ENCODE results near the gene LONP2.
"Not testable (repeated sequence)": the region's sequence is repeated elsewhere in the genome, so short reads cannot be mapped to it uniquely, and the experiment has no call there.

The LONP2 gene

GRCh38 chr16:48292452-48292851 is 48.4 kb downstream of the LONP2 start:
- H3K36me3 Mint-ChIP-seq (ENCODE audit: low read depth): peaks cover 45% of the 10 kb centered on the region
- H3K9me3 Mint-ChIP-seq: no peaks in the 10 kb centered on the region
- DNase-seq: no peak
- H3K4me3 Mint-ChIP-seq: no peak overlapping the region
- H3K27me3 Mint-ChIP-seq: no peaks in the 10 kb centered on the region
- no peak for ATAC-seq
- no peak overlapping the region for H3K27ac Mint-ChIP-seq
- no peaks in the 10 kb centered on the region for H3K4me1 Mint-ChIP-seq

DNA sequence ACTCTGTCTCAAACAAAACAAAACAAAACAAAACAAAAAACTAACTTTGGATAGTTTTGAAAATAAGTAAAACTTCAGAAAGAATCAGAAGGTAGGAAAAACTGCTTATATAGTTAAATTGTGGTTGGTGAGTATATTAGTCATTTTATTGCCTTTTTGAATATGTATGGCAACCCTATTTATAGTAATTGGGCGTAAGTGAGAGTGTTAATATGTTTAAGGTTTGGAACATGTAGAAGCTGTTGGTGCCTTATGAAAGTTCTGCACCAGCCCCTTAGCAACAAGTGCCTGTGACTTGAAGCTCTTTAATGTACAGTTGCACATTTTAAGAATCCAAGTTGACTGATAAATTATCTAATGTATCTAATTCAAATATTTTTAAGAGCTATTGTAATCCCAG is 50.6 kb downstream of the LONP2 start:
- H3K36me3 Mint-ChIP-seq (ENCODE audit: low read depth): peaks cover 41% of the 10 kb centered on the region
- H3K4me1 Mint-ChIP-seq: no peaks in the 10 kb centered on the region
- ATAC-seq: no peak
- H3K27ac Mint-ChIP-seq: no peak overlapping the region
- H3K27me3 Mint-ChIP-seq: no peaks in the 10 kb centered on the region
- no peaks in the 10 kb centered on the region for H3K9me3 Mint-ChIP-seq
- no peak overlapping the region for H3K4me3 Mint-ChIP-seq
- no peak for DNase-seq

DNA sequence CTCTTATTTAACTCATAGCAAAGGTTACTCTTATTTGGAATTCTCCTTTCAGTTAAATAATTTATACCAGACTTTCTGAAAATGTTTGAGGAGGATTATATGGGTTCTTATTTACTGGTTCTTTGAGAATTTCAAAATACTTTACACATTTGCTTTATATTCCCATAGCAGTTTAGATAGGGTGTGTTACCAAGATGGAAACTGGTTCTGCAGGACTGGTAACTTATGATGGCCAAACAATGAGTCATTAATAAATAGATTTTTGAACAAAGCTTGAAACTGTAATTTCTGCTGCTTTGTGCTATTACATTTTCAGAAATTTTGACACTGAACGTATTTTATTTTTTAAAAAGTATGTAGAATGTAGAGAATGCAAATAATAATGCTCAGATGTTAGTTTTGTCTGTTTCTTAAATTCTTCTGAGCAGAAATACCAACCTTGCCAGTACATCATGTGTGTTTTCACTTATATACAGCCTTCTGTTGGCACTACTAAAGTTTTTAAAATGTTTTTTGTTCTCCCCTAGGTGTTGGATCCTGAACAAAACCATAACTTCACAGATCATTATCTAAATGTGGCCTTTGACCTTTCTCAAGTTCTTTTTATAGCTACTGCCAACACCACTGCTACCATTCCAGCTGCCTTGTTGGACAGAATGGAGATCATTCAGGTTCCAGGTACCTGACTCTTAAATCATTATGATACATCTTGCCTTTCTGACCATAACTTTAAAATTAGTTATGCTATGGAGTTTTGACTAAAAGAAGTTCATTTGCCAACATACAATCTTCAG is 51.6 kb downstream of the LONP2 start:
- H3K9me3 Mint-ChIP-seq: no peaks in the 10 kb centered on the region
- DNase-seq (no peak), ATAC-seq (no peak)
- no peak overlapping the region for H3K4me3 Mint-ChIP-seq
- H3K36me3 Mint-ChIP-seq (ENCODE audit: low read depth): peaks cover 38% of the 10 kb centered on the region
- H3K4me1 Mint-ChIP-seq: no peaks in the 10 kb centered on the region
- H3K27me3 Mint-ChIP-seq: no peaks in the 10 kb centered on the region
- H3K27ac Mint-ChIP-seq: no peak overlapping the region

GRCh38 chr16:48299471-48299870 is 55.4 kb downstream of the LONP2 start:
- Mint-ChIP-seq H3K27ac (no peak overlapping the region), H3K36me3 (ENCODE audit: low read depth) (peaks cover 38% of the 10 kb centered on the region), H3K4me1 (no peaks in the 10 kb centered on the region), H3K27me3 (no peaks in the 10 kb centered on the region), H3K4me3 (no peak overlapping the region), H3K9me3 (no peaks in the 10 kb centered on the region)
- ATAC-seq: no peak
- DNase-seq: no peak

GRCh38 chr16:48300391-48300856 is 56.3 kb downstream of the LONP2 start:
- Mint-ChIP-seq H3K4me3 (no peak overlapping the region), H3K27ac (peak overlapping the region; percentile 2), H3K27me3 (no peaks in the 10 kb centered on the region), H3K4me1 (no peaks in the 10 kb centered on the region), H3K36me3 (ENCODE audit: low read depth) (peaks cover 43% of the 10 kb centered on the region), H3K9me3 (no peaks in the 10 kb centered on the region)
- DNase-seq (no peak), ATAC-seq (no peak)

- peaks cover 84% of the 10 kb centered on the region for H3K36me3 Mint-ChIP-seq (ENCODE audit: low read depth)
Measured at GRCh38 chr16:48308535-48308934, 64.4 kb downstream of the LONP2 start.

GRCh38 chr16:48310908-48311641 is 67.0 kb downstream of the LONP2 start:
- no peaks in the 10 kb centered on the region for H3K4me1 Mint-ChIP-seq
- no peak for DNase-seq
- peaks cover 88% of the 10 kb centered on the region for H3K36me3 Mint-ChIP-seq (ENCODE audit: low read depth)
- peaks cover 45% of the 10 kb centered on the region for H3K9me3 Mint-ChIP-seq
- no peak overlapping the region for H3K27ac Mint-ChIP-seq
- no peak overlapping the region for H3K4me3 Mint-ChIP-seq
- ATAC-seq: no peak
- H3K27me3 Mint-ChIP-seq: no peaks in the 10 kb centered on the region

More at GRCh38 chr16:48308535-48308934, 64.4 kb downstream of the LONP2 start:
- H3K4me3 Mint-ChIP-seq: no peak overlapping the region
- no peak overlapping the region for H3K27ac Mint-ChIP-seq
- H3K4me1 Mint-ChIP-seq: no peaks in the 10 kb centered on the region
- ATAC-seq (no peak), DNase-seq (no peak)
- H3K27me3 Mint-ChIP-seq: no peaks in the 10 kb centered on the region
- peaks cover 39% of the 10 kb centered on the region for H3K9me3 Mint-ChIP-seq

GRCh38 chr16:48313905-48314304 is 69.8 kb downstream of the LONP2 start:
- not testable (repeated sequence) for H3K27me3 Mint-ChIP-seq, H3K4me3 Mint-ChIP-seq, H3K27ac Mint-ChIP-seq, DNase-seq, ATAC-seq
- Mint-ChIP-seq H3K36me3 (ENCODE audit: low read depth) (peaks cover 75% of the 10 kb centered on the region), H3K4me1 (peaks cover 18% of the 10 kb centered on the region), H3K9me3 (peaks cover 29% of the 10 kb centered on the region)

- Mint-ChIP-seq H3K4me3 (no peak overlapping the region), H3K9me3 (peaks cover 20% of the 10 kb centered on the region), H3K36me3 (ENCODE audit: low read depth) (peaks cover 49% of the 10 kb centered on the region), H3K4me1 (peaks cover 32% of the 10 kb centered on the region), H3K27ac (no peak overlapping the region), H3K27me3 (no peaks in the 10 kb centered on the region)
- ATAC-seq (no peak), DNase-seq (no peak)
Measured at GRCh38 chr16:48317026-48317425, 72.9 kb downstream of the LONP2 start.

- H3K27ac Mint-ChIP-seq: peak overlapping the region; percentile 76
- peaks cover 45% of the 10 kb centered on the region for H3K36me3 Mint-ChIP-seq (ENCODE audit: low read depth)
- peak; percentile 80 for ATAC-seq
- peaks cover 12% of the 10 kb centered on the region for H3K9me3 Mint-ChIP-seq
- no peaks in the 10 kb centered on the region for H3K27me3 Mint-ChIP-seq
- peak; percentile 25 for DNase-seq
- H3K4me1 Mint-ChIP-seq: peaks cover 32% of the 10 kb centered on the region
- H3K4me3 Mint-ChIP-seq: peak overlapping the region; percentile 31
Measured at GRCh38 chr16:48317614-48318315, 73.7 kb downstream of the LONP2 start.

- Mint-ChIP-seq H3K27ac (peak overlapping the region; percentile 59), H3K27me3 (no peaks in the 10 kb centered on the region), H3K4me3 (peak overlapping the region; percentile 36), H3K9me3 (peaks cover 5% of the 10 kb centered on the region), H3K36me3 (ENCODE audit: low read depth) (peaks cover 38% of the 10 kb centered on the region), H3K4me1 (peaks cover 32% of the 10 kb centered on the region)
- ATAC-seq (peak; percentile 31), DNase-seq (no peak)
Measured at GRCh38 chr16:48318630-48319029, 74.5 kb downstream of the LONP2 start.

- Mint-ChIP-seq H3K4me3 (no peak overlapping the region), H3K9me3 (no peaks in the 10 kb centered on the region), H3K36me3 (ENCODE audit: low read depth) (peaks cover 31% of the 10 kb centered on the region), H3K4me1 (peaks cover 32% of the 10 kb centered on the region), H3K27me3 (no peaks in the 10 kb centered on the region), H3K27ac (no peak overlapping the region)
- DNase-seq: no peak
- peak; percentile 82 for ATAC-seq
Measured at GRCh38 chr16:48321317-48322036, 77.4 kb downstream of the LONP2 start.

DNA sequence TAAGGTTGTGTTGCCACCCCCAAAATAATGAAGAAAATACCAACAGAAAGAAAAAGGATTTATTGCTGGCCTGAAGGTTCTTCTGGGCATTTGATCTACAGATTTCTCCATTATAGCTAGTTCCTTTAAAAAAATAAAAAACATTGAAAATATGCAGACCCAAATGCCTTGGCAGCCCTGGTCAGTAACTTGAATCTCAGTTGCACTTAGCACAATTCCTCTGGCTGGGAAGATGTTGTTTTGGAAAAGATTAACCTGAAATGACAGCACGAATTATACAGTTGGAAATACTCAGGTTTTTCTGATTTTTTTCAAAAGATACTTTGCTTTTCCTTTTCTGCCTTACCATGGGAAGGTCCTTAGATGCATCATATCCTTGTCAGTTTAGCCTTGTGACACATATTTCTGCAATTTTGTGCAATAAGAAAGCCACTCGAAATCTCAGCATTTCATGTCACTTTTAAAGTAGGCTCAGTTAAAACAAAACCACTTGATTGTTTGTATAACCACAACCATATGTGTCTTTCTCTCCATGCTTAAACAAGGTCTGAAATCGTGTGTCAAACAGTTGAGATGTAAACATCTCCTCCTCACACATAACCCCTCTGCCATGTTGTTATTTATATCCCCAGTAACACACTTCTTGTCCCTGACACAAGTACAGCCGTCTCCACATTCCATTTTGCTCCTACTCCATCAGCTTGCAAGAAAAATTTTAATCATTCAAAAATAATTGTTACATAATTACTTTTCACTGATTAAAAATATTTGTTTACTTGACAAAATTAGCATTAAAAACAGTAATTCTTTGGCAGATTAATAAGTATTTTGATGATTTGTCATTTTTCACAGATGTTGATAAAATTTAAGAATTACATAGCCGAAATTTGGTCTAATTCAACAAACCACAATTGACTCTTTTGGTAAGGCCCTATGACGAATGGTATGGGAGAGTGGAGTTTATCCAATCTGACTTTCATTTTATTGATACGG is 80.0 kb downstream of the LONP2 start:
- peaks cover 12% of the 10 kb centered on the region for H3K4me1 Mint-ChIP-seq
- H3K4me3 Mint-ChIP-seq: no peak overlapping the region
- H3K27me3 Mint-ChIP-seq: no peaks in the 10 kb centered on the region
- peaks cover 21% of the 10 kb centered on the region for H3K36me3 Mint-ChIP-seq (ENCODE audit: low read depth)
- DNase-seq: no peak
- H3K27ac Mint-ChIP-seq: no peak overlapping the region
- no peaks in the 10 kb centered on the region for H3K9me3 Mint-ChIP-seq
- no peak for ATAC-seq
